NCI-H510A treated with DMSO at 0.1 percent for 48 hours (cell line): ENCODE results near the gene PLXNA3.

Source experiments
- DNase-seq: peaks from one replicate; lab custom pipeline; 2025; lab: John Stamatoyannopoulos, UW

The PLXNA3 gene

DNA sequence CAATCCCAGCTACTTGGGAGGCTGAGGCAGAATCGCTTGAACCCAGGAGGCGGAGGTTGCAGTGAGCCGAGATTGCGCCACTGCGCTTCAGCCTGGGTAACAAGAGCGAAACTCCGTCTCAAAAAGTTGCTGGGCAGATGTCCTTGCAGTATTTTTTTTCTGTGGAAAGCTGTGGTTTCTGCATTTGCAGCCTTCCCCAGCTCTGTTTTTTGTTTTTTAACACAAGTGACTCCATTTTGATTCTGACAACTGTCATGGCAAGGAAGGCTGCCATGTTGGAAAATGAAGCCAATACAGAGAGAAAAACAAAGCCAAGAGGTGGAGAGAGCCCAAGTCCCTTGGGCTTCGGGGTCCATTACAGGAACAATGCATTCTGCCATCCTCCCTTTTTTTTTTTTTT, 44.0 kb downstream of the PLXNA3 start:
- DNase-seq, result no peak

DNA sequence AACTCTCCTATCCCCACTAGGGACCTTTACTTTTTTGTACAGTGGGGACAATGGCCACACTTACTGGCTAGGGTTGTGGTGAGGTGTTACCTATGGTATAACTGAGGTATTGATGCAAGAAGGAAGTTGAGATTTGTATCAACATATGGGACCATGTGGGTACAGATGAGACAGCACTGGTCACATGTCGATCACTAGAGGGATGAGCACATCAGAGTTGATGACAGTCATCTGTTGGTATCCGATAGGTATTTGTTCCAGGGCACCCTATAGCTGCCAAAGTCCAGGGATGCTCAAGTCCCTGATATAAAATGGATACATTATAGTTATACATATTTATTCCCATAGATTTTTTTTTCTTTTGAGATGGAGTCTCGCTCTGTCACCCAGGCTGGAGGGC, 44.9 kb downstream of the PLXNA3 start:
- no peak for DNase-seq

DNA sequence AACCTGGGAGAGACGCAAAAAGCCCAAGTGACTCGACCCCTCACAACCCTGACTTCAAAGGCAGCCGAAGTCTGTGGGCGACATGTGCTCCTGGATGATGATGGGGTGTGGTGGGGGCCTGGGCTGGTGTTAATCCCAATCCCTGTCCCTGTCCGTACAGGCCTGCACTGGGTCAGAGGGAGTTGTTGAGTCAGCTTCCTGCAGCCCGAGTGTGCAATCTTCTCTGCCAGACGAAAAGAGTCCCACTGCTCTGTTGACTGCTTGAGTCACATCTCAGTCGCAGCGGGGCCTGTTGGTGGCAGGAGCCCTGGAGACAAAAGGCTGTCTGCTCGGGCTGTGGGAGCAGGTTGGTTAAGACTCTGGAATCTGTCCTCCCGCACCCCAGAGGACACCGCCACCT, 47.7 kb downstream of the PLXNA3 start:
- DNase-seq, result no peak

DNA sequence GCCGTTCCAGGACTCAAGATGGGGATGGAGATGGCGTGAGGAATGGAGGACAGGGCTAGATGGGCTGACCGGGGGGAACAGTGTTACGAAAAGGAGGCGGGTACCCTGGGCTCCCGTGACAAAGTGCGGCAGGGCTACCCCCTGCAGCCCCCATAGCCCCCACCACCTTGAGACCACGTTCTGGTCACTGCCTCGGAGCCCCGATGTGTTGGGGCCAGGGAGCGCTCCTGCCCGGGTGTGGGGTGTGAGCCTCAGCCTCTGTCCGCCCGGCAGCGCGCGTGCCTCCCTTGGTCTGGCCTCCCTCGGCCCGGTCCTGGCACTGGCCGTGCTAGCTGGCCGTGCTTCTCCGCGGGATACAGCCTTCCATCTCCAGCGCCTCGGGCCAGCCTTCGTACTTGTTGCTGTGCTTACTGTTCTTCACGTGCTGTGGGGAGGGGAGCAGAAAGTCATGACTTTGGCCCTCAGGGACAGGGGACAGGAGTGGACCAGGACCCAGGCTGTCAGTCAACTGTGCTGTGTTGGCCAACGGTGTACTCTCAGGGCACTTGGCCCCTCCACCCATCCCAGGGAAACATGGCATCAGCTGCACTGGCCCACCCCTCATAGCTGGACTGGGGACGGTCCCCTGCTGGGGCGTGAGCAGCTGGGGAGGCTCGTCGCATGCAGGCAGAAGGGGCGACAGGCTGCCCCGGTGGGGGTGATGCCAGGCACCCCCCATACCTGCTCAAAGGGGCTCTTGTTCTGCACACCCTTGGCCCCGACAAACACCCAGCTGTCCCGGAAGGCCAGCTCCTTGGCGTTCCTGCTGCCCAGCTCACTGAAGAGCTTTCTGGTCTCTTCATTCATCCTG, 48.6 kb downstream of the PLXNA3 start:
- no peak for DNase-seq

DNA sequence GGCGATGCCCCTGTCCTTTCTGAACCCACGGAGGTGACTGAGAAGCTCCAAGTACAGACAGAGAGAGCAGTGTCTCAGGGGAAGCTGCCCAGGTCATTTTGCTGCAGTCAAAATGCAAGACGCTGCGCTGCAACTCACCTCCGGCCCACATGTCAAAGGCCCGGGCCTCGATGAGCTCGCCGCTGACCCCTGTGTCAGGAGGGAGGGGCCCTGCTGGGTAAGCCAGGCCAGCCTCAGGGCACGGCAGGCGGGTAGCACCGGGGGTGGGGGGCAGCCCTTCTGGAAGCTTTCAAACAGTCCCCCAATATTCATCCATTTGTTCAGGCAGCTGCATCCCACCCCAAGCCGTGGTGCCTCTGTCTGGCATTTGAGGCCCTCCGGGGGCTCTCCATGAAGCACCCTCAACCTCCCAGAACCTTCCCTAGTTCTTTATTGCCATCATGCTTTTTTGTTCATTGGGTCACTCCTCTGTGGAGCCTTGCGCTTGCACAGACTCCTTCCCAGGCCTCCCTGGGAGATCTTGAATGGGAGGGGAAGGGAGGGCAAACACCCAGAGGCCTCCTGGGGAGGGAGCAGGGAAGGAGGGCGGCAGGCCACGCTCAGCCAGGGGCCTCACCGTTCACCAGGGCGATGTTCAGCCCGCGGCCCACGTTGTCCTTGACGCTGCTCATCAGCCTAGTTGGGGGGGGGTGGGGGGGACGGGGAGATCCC, 49.7 kb downstream of the PLXNA3 start:
- DNase-seq, result no peak

DNA sequence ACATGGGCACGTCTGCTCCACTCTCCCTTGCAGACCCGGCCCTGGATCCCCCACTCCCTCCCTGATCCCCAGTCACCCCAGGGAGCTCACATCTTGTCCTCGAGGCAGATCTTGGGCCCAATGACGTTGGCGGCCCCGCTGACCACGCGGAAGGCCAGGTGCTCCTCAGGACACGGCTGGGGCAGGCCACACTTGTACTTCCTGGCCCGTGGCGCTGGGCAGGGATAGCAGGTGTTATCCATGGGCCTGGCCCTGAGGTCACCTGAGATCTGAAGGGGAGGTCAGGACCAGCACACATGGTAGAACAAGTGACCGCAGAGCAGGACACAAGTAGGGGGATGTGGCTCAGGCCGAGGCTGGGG, 50.3 kb downstream of the PLXNA3 start:
- no peak for DNase-seq

DNA sequence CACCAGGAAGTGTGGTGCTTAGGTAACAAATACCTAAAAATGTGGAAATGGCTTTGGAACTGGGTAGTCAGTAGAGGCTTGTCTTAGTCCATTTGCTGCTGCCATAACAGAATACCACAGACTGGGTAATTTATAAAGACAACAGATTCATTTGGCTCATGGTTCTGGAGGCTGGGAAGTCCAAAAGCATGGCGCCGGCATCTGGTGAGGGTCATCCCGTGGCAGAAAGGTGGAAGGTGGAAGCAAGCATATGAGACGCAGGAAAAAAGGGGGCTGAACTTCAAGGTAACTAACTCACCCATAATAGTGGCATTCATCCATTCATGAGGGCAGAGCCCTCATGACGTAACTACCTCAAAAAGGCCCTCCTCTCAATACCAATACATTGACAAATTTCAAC, 51.4 kb downstream of the PLXNA3 start:
- no peak for DNase-seq

DNA sequence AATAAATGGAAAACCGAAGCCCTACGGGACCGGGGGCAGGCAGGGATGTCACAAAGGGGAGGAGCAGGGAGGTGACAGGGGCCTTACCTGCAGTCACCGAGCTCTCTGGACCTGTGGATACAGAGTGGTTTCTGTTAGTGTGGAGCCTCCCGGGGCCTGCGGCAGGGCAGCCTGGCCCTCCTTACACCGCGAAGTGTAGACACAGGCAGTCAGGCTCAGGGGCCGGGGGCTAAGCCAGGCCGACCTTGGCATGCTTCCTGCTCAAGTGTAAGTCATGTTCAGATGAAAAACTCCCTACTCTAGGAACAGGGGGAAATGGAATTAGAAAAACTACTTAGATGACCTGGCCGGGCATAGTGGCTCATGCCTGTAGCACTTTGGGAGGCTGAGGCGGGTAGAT, 53.7 kb downstream of the PLXNA3 start:
- DNase-seq, result no peak

DNA sequence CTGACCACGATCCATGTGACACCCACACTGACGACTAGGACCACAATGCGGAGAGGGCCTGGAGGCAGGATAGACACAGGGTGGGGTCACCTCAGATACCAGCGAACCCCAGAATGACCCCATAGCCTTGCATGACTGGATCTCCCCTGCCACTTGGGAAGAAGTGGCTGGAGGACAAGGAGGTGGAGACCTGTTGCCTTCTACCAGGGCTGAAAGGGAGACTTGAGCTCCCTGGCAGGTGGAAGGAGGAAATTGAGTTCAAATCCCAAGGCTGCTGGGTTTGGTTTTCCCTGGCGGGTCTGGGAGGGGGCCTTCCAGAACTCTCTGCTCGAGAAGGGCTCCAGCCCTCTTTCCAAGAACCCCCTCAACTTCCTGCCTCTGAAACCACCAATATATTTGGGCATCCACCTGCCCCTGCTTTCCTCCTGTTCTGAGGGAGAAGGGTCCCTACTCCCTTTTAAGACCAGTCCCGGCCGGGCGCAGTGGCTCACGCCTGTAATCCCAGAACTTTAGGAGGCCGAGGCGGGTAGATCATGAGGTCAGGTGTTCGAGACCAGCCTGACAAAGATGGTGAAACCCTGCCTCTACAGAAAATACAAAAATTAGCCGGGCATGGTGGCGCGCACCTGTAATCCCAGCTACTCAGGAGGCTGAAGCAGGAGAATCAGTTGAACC, 54.9 kb downstream of the PLXNA3 start:
- no peak for DNase-seq

DNA sequence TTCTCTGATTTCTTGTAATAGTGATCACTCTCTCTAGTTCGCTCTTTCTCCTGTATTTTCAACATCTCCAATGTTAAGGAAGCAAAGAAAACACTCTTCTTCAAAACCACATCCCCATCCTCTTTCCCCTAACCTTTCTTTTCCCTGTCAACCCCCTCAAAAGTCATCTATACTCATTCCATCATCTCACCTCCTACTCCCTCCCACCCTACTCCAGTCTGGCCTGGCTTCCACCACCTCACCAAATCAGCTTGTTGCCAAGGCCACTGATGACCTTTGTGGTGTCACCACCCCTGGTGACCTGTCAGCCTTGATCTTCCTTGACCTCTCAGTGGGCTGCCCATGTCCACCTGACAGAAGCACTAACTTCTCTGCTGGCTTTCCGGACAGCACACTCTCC, 55.6 kb downstream of the PLXNA3 start:
- no peak for DNase-seq

DNA sequence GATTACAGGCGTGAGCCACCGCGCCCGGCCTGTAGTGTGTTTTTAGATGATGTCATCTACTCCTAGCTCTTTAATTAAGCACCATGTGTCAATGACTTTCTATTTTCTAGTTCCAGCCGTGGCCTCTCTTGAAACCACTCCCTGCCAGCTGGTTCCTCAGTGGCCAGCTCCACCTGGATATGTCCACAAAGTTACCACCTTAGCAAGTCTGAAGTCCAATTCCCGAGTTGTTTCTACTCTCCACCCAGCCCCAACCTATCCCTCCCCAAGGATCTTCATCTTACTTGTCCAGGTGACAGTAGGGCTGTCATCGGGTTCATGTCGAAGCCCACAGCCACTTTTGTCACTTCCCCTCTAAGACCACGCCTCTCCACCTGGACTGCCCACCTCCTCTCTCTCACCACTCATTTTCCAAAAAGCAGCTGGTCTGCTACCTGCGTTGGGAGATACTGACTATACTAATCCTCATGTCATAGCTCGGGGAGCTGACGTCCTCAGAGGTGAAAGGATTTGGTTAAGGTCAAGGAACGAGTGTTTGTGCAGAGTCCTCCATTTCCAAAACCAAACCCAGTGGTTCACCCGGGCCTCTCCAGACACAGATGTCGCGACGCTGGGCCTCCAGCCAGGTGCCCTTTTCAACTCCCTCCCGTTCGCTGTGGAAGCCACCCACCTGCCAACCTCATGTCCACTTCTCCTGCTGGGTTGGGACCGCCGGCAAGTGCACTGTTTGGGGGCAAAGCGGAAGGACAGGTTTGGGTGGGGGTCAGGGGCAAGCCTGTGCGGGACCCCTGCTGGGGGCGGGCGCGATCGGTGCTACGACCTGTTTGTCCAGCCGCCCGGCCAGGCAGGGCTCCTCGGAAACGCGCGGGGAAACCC, 57.2 kb downstream of the PLXNA3 start:
- peak; percentile 42 for DNase-seq

DNA sequence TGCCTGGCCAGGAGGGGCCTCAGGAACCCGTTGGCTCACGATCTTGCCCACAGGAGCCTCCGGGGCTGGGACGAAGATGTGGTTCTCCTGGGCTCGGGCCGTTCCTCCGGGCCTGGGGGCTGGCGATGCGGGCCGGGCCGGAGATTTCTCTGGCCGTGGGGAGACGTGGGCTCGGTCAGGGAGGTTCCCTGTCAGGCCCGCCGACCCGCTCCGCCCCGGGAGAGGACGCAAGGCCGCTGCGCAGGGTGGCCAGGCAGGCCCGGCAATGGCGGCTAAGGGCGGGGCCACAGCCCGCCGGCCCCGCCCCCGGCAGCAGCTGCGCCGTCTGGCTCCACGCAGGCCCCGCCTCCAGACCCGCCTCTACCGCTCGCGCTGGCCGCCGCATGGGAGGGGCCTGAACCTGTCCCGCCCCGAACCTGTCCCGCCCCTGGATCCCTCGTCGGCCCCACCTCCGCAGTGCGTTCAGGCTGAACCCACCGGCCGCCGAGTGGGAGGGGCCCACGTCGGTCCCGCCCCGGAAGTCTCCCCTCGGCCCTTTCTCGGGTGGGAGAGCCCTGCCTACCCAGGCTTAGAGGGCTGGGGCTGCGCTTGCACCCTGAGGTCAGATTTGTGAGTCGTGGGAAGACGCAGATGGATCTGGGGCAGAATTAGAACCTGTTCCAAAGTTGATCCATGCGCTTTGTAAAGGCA, 58.0 kb downstream of the PLXNA3 start, which contains the start of gene FAM3A:
TSS of gene FAM3A (minus strand) at position 267 of the 690 bp plus-strand sequence. CDS start 460 bp downstream, outside the sequence.
- peak; percentile 78 for DNase-seq

DNA sequence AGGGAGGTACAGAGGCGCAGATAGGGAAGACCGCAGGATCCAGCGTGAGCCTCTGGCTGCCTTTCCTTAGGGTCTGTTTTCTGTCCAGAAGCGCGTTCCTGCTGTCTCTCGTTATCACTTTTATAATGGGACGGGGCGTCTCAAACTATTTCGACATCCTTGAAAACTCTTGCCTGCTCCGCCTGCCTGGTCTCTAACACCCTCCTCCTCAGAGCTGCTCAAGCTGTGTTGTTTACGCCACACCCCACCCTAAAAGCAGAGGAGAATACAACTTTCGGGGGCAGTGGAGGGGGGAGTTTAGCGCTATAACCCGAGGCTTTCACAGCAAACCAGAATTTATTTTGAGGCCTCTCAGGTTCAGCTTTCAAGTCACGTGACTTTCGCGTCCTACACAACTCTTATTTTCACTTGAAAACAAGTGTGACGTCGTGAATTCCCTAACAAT, 58.6 kb downstream of the PLXNA3 start:
- no peak for DNase-seq

DNA sequence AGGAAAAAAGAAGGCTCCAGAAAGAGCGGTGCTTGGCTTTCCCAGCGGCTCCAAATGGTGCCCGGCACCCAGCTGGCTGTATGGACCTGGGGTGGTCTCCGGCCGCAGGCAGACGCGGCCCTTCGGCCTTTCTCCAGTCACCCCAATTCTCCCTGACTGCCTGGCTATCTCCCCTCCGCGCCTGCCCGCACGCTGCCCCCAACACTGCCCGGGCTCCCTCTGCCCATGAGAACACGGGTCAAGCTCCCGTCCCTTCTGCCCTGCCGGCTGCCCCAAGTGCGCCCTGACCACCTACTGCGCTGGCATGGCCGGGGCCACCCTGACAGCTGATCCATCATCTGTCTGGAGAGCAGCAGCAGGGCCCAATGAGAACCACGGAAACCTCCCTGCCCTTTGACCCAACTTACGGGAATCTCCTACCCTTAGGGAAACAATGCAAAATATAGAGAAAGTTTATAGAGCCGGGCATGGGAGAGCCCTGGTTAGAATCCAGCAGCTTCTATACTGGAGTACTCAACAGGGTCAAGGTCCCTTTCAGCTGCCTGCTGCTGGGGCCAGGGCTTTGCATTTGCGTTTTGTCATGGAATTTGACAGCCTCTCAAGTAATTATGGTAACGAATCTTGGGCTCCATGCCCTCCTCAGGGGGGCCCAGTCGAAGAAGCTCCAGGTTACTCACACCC, 59.2 kb downstream of the PLXNA3 start:
- no peak for DNase-seq

DNA sequence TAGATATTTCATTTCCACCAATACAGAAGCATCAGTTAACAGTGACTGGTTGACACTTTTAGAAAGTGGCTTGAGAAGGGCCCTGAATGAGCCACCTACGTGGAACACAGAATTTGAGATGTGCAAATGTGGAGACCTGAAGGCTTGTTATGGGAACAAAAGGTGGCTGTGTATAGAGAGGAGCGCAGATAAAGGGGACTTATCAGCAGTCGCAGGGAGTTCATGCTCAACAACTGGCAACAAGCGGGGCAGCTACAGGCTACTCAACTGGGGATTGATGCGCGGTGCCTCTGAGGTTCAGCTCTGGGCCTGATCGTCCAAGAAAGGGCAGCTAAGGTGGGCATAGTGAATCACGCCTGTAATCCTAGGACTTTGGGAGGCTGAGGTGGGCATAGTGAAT, 61.3 kb downstream of the PLXNA3 start:
- no peak for DNase-seq

DNA sequence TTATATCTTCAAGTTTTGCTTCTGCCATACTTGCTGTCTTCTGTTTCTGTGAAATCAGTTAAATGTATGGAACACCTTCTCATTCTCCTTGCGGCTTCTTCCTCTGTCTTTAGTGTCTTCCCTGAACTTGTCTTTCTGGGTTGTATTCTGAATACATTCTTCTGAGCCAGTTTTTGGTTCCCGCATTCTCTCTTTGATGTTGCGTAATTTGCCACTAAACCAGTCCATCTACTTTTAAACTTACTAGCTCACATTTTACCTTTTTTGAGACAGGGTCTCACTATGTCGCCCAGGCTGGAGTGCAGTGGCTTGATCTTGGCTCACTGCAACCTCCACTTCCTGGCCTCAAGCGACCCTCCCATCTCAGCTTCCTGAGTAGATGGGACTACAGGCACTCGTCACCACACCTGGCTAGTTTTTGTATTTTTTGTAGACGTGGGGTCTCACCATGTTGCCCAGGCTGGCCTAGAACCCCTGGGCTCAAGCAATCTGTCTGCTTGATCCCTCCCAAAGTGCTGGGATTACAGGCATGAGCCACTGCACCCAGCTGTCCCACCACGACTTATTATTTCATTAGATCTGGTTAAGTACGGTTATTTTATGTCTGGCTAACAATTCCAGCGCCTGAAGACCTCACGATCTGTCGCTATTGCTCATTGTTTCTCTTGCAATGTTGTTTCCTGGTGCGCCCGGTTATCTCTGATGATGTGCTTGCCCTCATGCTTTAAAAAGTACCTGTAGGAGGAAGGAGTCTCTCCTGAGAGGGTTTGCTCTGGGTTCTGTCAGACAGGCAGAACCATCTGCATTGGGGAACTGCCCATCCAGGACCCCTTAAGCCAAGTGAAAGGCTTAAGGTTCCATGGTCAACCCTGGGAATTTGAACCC, 67.8 kb downstream of the PLXNA3 start:
- DNase-seq, result no peak

DNA sequence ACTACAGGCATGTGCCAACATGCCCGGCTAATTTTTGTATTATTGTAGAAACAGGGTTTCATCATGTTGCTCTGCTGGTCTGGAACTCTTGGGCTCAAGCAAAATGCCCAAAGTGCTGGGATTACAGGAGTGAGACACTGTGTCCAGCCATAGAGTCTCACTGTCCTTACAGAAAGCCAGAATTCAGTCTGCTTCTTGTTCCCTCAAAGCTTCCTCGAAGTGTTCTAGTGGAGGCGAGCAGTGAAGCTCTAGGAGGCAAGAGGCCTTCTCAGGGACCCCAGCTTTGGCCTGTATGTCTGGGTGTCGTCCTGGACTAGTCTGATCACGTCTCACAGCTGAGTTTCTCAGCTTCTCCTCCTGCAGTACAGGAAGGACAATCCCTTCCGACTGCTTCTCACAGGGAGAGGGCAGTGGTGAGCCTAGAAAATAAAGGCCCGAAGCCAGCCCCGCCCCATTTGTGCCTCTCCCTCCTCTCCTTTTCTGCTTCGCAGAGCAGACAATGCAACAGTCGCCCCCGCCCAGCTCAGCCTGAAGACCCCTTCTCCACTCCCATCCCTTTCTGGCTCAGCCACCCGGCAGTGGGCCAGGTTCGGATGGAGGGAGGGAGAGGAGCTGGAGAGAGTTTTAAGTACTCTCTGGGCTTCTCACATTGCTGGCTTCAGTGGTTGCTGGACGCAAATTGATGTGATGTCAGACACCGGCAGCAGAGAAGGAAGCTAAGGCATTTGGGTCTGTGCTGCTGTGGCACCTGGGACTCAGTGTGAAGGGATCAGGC, 69.0 kb downstream of the PLXNA3 start:
- peak; percentile 63 for DNase-seq
